ENCODE results near the gene CEP112.

Gene CEP112

DNA sequence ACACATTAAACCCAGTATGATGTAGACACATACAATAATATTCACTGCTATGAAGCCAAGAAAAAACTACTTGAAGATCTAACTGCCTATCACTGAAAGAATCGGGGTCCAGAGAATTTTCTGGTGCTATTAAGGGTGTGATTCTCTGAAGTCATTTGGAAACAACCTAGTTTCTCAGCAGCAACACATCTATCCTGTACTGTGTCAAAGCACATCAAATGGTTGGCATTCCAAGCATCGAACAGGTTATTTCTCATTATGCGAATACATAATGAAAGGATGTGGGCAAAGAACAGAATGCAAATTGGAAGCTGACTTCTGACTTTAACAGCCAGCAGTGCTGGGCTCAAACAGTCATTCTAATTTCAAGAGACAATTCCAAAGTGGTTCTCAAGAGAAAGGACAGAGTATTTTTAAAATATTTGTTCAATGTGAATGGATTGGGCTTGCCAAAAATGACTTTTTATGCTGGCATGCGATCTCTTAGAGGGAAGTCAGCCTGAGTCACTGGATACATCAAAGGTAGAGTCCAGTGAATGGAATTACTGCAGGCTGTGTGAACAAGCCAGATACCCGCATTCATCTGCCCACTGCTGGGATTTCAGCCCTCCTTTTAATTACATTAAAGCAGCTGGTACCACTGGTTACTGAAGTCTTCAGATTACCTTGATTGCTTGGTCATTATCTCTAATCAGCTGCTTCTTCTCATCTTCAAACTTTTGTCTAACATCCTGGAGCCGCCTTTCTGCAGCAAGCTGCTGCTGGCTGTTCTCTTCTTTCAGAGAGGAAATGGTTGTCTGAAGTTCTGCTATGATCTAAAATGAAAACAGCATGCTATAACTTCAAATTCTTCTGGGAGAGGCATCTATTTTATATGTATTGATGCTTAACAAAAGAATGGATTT, 449.3 kb downstream of the CEP112 start:
- peak; percentile 90 for DNase-seq (ENCODE audit: low read depth, low spot score)

DNA sequence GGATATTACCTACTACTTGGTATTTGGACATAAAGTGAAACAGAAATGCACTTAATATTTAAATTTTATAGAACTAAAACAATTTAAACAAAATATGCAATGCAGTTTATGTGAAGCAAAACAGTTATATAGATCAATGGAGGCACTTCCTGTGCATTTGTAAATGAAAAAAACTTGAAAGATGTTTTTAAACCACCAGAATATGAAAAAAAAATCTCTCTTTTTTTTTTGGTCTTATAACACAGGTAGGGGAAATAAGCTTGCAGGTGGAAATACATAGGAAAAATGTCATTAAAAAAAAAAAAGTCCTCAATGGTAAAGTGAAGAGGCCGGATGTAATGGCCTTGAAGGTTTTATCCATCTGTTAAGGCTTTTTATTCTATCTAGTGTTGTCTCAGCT, 450.2 kb downstream of the CEP112 start:
- DNase-seq (ENCODE audit: low read depth, low spot score), result no peak

DNA sequence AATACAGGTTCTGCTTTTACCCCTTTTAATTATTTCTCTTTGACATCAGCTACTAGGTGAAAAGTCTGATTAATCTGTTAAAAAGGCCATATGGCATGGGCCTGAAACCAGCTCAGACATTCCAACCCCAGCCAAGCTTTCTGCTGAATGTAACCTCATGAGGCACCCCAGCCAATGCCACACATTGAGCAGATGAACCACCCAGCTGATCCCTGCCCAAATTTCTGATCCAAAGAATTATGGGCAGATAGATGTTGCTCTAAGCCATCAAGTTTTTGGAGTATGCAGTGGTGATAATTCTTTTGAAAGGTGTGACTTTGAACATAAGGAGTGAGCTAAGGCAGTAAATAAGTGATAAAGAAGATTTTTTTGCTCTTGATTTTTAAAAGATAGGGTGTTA, 452.9 kb downstream of the CEP112 start:
- no peak for DNase-seq (ENCODE audit: low read depth, low spot score)

DNA sequence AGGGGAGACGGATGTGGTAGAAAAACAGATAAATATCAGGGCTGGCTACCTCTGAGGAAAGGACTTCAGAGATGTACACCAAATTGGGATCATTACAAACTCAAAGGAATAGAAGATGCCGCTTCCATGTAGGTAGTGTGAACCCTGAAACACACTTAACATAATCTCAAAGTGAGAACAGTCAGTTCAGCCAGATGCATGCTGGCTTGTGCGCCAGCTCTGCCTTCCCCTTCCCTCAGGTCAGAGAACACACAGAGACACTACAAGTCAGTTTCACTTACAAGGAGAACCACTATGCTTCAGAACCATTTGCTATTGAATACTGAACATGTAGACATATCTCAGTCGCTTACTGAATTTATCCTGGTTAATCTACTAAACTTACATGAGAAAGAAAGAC, 454.5 kb downstream of the CEP112 start:
- no peak for DNase-seq (ENCODE audit: low read depth, low spot score)

DNA sequence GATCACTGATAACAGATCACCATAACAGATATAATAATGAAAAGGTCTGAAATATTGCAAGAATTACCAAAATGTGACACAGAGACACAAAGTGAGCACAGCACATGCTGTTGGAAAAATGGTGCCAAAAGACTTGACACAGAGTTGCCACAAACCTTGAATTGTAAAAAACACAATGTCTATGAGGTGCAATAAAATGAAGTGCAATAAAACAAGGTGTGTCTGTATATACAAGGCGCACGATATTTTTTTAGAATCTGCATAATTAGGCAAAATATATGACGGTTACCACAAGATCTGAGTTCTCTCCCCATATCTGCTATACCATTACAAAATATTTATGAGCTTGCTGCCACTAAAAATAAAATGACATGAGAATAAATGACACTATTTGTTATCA, 458.6 kb downstream of the CEP112 start:
- DNase-seq (ENCODE audit: low read depth, low spot score), result no peak

DNA sequence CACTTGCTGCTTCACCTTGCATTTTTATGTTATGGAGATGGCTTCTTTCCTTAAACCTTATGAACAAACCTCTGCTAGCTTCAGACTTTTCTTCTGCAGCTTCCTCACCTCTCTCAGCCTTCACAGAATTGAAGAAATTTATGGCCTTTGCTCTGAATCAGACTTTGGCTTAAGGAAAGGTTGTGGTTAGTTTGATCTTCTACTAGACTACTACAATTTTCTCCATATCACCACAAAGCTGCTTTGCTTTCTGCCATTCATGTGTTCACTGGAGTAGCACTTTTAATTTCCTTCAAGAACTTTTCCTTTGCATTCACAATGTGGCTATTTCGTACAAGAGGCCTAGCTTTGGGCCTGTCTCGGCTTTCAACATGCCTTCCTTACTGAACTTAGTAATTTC, 459.3 kb downstream of the CEP112 start:
- peak; percentile 35 for DNase-seq (ENCODE audit: low read depth, low spot score)

DNA sequence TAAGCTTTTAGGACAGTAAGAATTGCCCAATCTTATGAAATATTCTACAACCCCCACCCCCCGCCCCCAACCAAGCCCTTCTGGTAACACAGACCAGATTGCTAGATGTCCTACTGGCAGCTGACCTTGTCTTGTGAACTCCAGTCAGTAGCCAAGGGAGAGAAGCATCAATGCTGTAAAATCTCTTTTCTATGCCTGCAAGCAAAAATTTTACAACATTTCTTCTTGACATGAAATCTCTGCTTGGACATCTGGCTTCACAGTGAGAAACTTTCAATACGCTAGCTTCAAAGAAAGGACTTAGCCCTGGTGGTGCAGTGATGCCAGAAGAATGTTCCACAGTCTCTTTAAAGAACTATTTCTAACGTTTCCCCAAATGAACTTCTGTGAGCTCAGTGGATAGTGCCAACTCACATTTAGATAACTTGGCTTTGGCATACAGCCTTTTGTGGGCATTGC, 461.2 kb downstream of the CEP112 start:
- DNase-seq (ENCODE audit: low read depth, low spot score), result no peak

DNA sequence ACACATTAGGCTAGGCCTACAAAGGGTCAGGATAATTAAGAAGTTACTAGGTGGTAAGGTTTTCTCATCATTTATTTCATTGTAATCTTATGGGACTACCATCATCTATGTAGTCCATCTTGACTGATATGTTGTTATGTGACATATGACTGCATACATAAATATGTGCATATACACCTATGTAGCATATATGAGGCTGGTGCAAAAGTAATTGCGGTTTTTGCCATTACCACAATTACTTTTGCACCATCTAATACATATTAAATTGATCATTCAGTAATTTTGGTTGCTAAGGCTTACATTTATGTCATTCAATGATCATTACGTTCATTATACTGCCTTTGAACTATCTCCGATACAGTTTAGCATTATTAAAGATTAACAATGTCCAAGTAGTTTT, 462.7 kb downstream of the CEP112 start:
- no peak for DNase-seq (ENCODE audit: low read depth, low spot score)

DNA sequence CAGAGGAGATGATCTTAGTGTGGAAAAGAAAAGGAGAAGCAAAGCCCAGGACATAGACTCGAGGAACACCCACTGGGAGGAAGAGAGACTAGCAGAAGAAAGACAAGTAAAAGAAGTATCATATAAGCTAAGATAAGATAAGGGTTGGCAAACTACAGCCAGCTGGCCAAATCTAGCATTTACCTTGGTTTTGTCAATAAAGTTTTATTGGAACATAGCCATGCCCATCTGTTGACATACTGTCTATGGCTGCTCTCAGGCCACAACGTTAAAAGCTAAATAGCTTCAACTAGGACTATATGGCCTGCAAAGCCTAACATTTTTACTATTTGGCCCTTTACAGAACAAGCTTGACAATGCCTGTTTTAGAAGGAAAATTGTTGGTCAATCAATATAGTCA, 464.1 kb downstream of the CEP112 start:
- DNase-seq (ENCODE audit: low read depth, low spot score), result no peak

DNA sequence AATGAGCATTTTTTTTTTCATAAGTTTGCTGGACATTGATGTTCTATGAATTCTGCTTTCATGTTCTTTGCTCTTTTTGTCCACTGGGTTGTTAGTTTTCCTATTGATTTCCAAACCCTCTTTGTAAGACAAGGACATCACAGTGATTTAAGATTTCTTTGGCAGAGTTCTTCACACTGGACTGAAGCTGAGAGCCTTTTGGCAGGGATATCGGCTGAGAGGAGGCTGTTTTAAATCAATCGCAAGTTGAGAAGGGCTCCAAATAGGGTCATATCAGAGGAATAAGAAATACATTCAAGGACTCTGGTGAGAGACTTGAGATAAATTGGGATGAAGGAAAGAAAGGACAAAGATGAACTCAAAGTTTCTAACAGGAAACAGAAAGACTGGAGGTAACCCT, 464.7 kb downstream of the CEP112 start:
- no peak for DNase-seq (ENCODE audit: low read depth, low spot score)

DNA sequence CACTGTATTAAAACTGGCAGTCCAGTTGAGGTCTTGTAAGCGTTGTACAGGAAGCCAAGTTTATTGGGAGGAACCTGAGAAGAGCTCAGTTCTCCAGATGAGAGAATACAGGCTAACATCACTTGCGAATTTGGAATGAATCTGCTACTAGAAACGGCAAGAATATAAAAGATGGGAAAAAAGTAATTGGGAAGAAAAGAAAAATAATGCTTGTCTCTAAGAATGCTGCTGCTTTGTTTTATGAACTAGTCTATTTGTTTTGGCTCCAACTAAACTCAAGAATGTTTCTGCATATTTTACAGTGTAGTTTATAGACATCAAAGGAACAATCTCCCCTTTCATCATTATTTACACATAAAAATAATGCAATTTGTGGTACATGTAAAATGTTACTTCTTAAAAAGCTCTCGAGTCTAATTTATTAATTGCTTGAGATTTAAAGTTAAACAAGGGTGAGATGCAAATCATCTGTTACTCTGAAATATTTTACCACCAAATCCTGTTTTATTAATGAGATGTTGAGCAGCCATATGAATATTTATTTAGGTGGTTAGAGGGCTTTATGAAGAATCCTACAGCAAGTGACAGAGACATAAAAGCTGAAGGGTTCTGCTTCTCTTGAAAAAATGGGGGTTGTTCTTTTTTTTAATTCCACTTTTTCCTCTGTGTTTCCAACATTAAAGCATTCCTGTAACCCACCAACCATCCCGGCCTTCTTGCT, 468.3 kb downstream of the CEP112 start:
- DNase-seq (ENCODE audit: low read depth, low spot score), result peak; percentile 48

DNA sequence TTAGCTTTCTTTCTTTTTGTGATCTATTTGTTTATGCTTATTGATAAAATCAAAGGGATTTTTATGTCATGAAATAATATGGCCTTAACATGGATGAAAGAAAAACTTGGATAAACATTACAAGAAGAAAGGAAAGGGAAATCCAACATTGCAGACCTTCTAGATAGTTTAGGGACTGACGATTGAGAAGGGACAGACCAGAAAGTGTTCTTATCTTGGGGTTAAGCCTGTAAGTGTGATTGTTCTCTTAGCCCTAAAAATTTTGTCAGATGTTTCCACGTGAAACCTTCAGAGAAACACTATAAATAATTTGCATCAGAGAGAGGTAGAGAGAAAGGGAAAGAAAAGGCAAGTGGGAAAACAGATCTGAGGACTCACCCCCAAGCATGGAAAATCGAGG, 473.3 kb downstream of the CEP112 start:
- DNase-seq (ENCODE audit: low read depth, low spot score), result no peak

DNA sequence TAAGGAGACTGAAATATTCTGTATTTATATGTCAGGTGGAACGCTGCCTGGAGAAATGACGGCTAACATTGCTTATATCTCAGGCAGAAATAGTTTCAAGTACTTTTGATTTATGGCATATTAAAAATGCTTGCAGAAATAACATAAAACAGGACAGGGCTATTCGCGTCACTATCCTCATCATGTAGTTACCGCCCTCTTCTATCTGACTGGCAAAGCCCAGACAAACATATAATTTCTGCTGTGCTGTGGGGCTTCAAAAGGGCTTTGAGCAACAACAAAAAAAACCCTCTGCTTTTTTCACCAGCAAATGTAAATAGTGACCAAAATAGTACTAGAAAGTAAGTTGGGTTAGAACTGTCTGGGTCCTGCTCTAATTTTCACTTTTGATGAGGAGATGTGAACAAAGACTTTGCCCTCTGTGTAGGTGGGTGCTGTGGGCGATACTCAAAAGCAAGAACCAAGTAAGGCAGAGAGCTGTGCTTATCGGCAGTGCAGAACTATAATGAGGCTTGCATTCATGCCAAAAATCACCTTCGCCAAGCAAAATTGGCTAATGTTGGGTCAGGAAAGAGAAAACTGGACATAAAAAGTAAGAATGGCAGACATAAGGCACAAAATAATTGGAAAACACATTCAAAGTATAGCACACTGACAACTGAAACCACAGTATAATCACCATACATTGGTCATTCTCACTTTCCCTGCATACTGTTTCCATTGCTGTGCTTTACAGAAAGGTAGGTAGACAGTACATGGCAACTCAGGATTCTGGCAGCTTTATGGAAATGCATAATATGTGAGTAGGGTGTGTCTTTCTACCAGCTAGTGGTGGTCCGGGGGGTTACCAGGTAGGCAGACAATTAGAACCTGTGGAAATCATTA, 479.3 kb downstream of the CEP112 start:
- peak; percentile 41 for DNase-seq (ENCODE audit: low read depth, low spot score)

DNA sequence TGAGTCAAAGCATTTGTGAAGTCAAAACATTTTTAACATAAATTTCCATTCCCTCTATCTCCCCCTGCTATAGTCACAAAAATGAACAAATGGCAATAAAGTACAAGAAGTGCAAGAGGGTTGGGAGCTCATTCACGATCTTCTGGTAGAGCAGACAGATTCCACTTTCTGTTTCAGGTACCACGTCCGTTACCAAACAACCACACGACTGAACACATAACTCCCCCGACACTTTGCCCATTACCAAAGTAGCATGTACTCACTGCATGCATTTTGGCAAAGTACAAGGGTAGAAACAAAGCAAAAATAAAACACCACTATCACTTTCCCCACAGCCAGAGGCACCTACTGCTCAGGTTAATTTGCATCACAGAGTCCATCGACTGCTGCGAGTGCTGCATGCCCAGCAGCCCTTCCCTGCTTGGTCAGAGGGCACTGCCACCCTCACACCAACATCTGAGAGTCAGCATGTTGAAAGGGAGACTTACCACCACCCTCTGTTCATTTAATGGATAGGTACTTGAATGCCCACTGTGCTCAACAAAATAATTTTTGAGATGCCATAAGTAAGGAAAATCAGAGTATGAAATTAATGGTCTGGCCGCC, 480.2 kb downstream of the CEP112 start:
- DNase-seq (ENCODE audit: low read depth, low spot score), result no peak

DNA sequence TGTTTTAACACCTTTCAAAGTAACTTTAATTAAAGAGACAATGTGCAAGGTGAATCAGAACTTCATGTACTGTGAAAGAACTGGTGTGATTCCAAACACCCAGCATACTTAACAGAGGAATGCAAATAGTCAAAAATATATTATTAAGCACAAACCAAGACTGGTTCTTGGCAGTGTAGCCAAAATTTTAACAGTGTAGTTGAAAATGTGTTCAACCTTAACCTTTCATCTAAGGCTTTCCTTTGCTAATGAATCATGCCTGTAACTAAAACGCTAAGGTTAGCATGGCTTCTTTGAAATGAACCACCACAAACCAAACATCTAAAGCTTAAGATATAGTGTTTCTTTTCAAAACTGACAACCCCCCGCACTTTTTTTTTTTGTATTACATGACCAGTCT, 484.2 kb downstream of the CEP112 start:
- no peak for DNase-seq (ENCODE audit: low read depth, low spot score)

DNA sequence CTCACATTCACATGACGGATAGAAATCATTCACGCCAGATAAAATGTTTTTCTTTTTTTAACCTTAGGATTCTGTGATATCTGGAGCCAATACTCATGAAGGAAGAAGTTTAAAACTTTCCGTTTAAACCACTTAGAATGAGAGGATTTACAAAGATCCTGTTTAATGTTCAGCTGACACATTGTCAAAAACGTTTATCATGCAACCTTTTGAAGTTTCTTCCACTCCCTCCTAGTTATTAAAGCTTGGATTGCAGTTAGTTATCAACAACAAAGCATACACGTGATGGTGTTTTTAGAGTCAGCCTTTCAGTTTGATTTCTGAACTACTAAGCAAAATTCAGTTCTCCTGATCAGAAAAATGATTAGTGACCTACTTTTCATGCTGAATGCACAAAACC, 487.2 kb downstream of the CEP112 start:
- DNase-seq (ENCODE audit: low read depth, low spot score), result no peak

DNA sequence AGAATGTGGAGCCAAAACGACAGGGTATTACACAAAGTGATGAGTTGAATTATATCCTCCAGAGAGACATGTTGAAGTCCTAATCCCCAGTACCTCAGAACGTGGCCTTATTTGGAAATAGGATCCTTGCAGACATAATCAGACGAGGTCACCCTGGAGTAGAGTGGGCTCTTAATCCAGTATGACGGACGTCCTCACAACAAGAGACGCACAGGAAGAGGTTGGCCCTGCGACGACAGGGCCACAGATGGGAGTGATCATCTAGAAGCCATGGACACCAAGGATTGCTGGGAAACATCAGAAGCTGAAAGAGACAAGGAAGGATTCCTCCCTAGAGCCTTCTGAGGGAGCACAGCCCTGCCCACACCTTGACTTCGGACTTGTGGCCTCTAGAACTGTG, 488.0 kb downstream of the CEP112 start:
- DNase-seq (ENCODE audit: low read depth, low spot score), result no peak

DNA sequence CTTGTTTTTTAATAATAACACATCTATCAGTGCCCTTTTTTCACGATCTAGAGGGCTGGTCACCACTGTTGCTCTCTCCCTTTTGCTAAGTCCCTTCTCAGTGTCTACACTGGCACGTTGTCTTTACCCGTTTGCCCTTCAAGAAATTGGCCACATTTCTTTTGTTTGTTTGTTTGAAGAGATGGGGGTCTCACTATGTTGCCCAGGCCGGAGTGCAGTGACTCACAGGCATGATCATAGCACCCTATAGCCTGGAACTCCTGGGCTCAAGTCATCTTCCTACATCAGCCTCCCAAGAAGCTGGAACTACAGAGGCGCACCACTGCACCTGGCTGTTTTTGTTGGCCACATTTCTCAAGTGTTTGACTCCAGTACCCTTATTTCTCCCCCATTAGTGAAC, 492.5 kb downstream of the CEP112 start:
- no peak for DNase-seq (ENCODE audit: low read depth, low spot score)

DNA sequence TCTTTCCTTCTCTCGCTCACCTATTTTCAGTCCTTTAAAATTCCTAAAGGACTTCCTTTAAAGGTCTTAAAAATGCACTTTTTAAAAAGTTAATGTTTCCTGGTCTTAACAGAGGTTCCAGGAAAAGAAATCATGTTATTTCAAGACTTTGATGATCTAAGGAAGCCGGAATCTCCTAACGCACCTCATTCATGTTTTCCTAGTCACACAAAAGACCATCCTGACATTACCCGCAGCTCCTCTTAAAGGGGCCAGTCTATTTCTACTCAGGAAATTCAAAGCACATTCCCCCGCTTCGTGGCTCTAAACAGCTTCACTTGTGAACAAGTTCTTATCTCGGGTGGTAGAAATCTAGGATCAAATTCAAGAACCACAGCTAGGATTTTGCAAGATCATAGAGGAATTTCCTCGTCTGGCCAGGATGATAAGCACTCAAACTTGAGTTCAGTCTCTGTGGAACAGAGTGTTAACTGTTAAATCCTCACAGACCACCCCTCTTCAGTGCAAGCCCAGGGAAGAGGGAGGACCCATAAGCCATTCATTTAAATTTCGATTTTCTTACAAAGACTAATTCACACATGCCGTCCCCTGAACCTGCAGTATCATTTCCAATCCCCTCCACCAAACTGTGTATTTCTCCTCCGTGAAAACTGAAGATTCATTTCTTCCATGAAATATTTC, 493.4 kb downstream of the CEP112 start:
- peak; percentile 84 for DNase-seq (ENCODE audit: low read depth, low spot score)

DNA sequence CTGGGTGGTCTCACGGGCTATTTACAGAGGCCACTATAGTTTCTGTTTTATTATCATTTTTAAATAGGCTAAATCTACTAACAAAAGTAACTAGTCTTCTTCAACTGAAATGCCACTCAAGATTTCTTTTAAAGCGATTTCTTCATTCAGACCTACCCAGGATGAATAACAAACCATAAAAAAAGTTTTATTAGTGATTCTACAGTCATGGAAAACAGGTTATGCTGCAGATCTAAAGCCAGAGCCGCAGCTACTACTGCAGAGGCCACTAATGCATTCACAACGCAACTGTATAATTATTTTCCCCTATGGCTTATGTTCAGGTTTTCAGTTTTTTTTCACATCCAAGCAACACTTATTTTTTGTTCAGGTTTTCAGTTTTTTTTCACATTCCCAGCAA, 494.3 kb downstream of the CEP112 start:
- DNase-seq (ENCODE audit: low read depth, low spot score), result no peak
